ENCODE data around the gene C1QTNF1. TPM values are rescaled to one million over a fixed set of nuclear protein-coding genes. Genes with fewer than 3 reads are reported as not detected.

C1QTNF1 gene
- total and polyA plus RNA-seq, 2 donors (not counting 3 experiments of a cell fraction or from before 2014, with no cell fraction given) = 2.5 to 4.0 TPM

- no TSS peak for BruUV-seq (replicated peaks)
- no peak for TF ChIP-seq POLR2A (IDR thresholded peaks at IDR 0.05; ENCODE audit: low read depth, low read length)
- TF ChIP-seq, protein P1, sequence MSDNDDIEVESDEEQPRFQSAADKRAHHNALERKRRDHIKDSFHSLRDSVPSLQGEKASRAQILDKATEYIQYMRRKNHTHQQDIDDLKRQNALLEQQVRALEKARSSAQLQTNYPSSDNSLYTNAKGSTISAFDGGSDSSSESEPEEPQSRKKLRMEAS (IDR thresholded peaks at IDR 0.05; ENCODE audit: insufficient read depth, insufficient read length) = no peak
- no peak for TF ChIP-seq FOS (IDR thresholded peaks at IDR 0.05; ENCODE audit: borderline replicate concordance, insufficient read depth, low read length)
- no peak for TF ChIP-seq JUN (IDR thresholded peaks at IDR 0.05; ENCODE audit: borderline replicate concordance, insufficient read depth, insufficient read length, low read depth)
- TF ChIP-seq MYC (IDR thresholded peaks at IDR 0.05; ENCODE audit: low read depth, low read length) = no peak
- no peak for TF ChIP-seq GATA2 (IDR thresholded peaks at IDR 0.05; ENCODE audit: insufficient read depth, insufficient read length, low read depth, low read length)
- no peak for TF ChIP-seq EZH2 (IDR thresholded peaks at IDR 0.05; ENCODE audit: borderline replicate concordance, low read depth, low read length, severe bottlenecking)
- TF ChIP-seq POLR2AphosphoS5 (IDR thresholded peaks at IDR 0.05; ENCODE audit: insufficient read depth, low read depth, low read length) = no peak
- TF ChIP-seq, protein P2, sequence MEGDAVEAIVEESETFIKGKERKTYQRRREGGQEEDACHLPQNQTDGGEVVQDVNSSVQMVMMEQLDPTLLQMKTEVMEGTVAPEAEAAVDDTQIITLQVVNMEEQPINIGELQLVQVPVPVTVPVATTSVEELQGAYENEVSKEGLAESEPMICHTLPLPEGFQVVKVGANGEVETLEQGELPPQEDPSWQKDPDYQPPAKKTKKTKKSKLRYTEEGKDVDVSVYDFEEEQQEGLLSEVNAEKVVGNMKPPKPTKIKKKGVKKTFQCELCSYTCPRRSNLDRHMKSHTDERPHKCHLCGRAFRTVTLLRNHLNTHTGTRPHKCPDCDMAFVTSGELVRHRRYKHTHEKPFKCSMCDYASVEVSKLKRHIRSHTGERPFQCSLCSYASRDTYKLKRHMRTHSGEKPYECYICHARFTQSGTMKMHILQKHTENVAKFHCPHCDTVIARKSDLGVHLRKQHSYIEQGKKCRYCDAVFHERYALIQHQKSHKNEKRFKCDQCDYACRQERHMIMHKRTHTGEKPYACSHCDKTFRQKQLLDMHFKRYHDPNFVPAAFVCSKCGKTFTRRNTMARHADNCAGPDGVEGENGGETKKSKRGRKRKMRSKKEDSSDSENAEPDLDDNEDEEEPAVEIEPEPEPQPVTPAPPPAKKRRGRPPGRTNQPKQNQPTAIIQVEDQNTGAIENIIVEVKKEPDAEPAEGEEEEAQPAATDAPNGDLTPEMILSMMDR (IDR thresholded peaks at IDR 0.05; ENCODE audit: extremely low read depth in 1 of 2, insufficient read depth in 1 of 2, low read depth in 1 of 2, low read length in 2 of 2) = no peak
- Histone ChIP-seq H3K4me2 (ENCODE audit: insufficient read depth, low read length) (no peak overlapping the region), H4K20me1 (replicated peaks; ENCODE audit: control insufficient read depth, extremely low read depth, insufficient read depth, low read length) (no peaks in the 10 kb centered on the region), H3K4me1 (ENCODE audit: control insufficient read depth, extremely low read depth, insufficient read depth, low read length) (peaks cover 8% of the 10 kb centered on the region), H3K9me3 (replicated peaks; ENCODE audit: control insufficient read depth, insufficient read depth, low read length) (no peaks in the 10 kb centered on the region), H3K36me3 (ENCODE audit: control insufficient read depth in 2 of 2, extremely low read depth in 1 of 2, insufficient read depth in 2 of 2, low read length in 2 of 2) (no peaks in the 10 kb centered on the region), H3K27ac (ENCODE audit: insufficient read depth, low read depth, low read length) (no peak overlapping the region), H3K9me1 (replicated peaks; ENCODE audit: control insufficient read depth, extremely low read depth, insufficient read depth, low read length) (no peaks in the 10 kb centered on the region), H3K9ac (replicated peaks; ENCODE audit: extremely low read depth, insufficient read depth, low read length) (no peak overlapping the region), H2AFZ (ENCODE audit: low read depth, low read length) (no peak overlapping the region), H3K4me3 (replicated peaks in 1 of 3; ENCODE audit: insufficient read depth in 1 of 3, low read depth in 1 of 3, low read length in 3 of 3) (no peak overlapping the region), H3K27me3 (ENCODE audit: control insufficient read depth in 2 of 2, insufficient read depth in 2 of 2, low read length in 2 of 2) (no peaks in the 10 kb centered on the region), H3K79me2 (ENCODE audit: control insufficient read depth, insufficient read depth, low read length) (no peaks in the 10 kb centered on the region)
- dilution Hi-C loops (cut with MboI; ENCODE audit: extremely low pct_ligation_motif_present, low sequenced_read_pairs) = no loop called here
- POLR2A ChIA-PET = no interaction called here
- CTCF ChIA-PET = interaction anchor here (1.7 kb wide), 1 partner anchor 10 kb away, joined by 4 read pairs; no protein-coding TSS in a partner anchor
- DNase-seq (ENCODE audit: low read depth, low spot score) = no peak
- intact Hi-C loops (cut with micrococcal nuclease) = no loop called here
- no peak for FAIRE-seq
Observed at GRCh38 chr17:78981010-78981888, 42.7 kb upstream of the C1QTNF1 start.
